ENCODE results near the gene UPF3A. TPM values are rescaled to one million over a fixed set of nuclear protein-coding genes. Genes with fewer than 3 reads are reported as not detected.

UPF3A gene
- total RNA-seq, 1 experiment from 2014 or later, result 41.1 TPM

DNA sequence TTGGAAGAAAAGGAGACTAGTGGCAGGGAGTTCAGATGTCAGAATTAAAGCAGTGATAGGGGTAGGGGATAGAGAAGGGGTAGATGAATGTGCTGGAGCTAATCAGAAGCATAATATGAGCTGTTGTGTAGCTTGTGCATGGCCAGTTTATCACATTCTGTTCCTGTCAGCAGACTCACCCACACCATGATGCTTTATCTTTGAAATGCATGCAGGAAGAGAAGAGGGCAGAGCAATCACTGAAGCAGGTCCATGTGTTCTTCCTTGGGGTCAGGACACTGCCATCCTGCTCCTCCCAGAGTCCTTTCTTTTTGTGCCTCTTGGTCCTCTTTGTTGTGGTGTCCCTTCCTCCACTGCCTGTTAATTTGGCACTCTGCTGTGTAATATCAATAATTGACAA, 38.7 kb downstream of the UPF3A start:
- no peak overlapping the region for H2AFZ ChIP-seq (ENCODE audit: low read length)
- H3K27ac ChIP-seq (ENCODE audit: low read length), result no peak overlapping the region
- H4K20me1 ChIP-seq (ENCODE audit: insufficient read depth, low read depth, low read length), result peaks cover 79% of the 10 kb centered on the region
- peaks cover 85% of the 10 kb centered on the region for H3K79me2 ChIP-seq (ENCODE audit: low read length)
- H3K27me3 ChIP-seq (ENCODE audit: low read length), result no peaks in the 10 kb centered on the region
- H3K9ac ChIP-seq (ENCODE audit: low read length), result no peak overlapping the region
- H3K36me3 ChIP-seq (ENCODE audit: insufficient read depth, low read length), result peaks cover 61% of the 10 kb centered on the region
- H3K9me2 ChIP-seq (replicated peaks; ENCODE audit: insufficient read depth, low read length), result no peaks in the 10 kb centered on the region
- H3K9me3 ChIP-seq (ENCODE audit: low read length), result no peaks in the 10 kb centered on the region
- peaks cover 33% of the 10 kb centered on the region for H3K4me1 ChIP-seq (ENCODE audit: low read length)
- H3K4me2 ChIP-seq (ENCODE audit: low read depth, low read length, poor library complexity, severe bottlenecking), result no peak overlapping the region
- DNase-seq, result no peak
- no peak overlapping the region for H3K4me3 ChIP-seq (ENCODE audit: low read length)

DNA sequence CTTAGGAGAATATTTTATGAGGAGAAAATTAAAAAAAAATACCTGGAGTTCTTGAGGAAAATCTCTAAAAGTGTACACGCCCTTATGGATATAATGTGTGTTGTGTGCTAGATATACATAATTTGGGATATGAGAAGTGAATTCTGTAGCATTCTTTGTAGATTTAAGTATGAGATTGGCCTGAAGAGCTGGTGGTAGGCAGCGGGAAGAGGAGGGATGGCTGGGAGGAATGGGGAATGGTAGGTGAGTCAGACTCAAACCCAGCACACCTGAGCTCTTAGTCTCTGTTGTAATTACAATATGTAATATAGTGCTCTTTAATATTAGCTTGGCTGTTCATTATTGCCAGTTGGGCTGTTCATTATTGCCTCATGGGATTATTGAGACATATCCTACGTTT, 39.9 kb downstream of the UPF3A start:
- no peak overlapping the region for H3K9ac ChIP-seq (ENCODE audit: low read length)
- peaks cover 73% of the 10 kb centered on the region for H3K36me3 ChIP-seq (ENCODE audit: insufficient read depth, low read length)
- no peaks in the 10 kb centered on the region for H3K9me3 ChIP-seq (ENCODE audit: low read length)
- H3K4me1 ChIP-seq (ENCODE audit: low read length), result peaks cover 21% of the 10 kb centered on the region
- H3K79me2 ChIP-seq (ENCODE audit: low read length), result peaks cover 80% of the 10 kb centered on the region
- no peak overlapping the region for H3K4me3 ChIP-seq (ENCODE audit: low read length)
- H3K27me3 ChIP-seq (ENCODE audit: low read length), result no peaks in the 10 kb centered on the region
- peaks cover 79% of the 10 kb centered on the region for H4K20me1 ChIP-seq (ENCODE audit: insufficient read depth, low read depth, low read length)
- H2AFZ ChIP-seq (ENCODE audit: low read length), result no peak overlapping the region
- no peaks in the 10 kb centered on the region for H3K9me2 ChIP-seq (replicated peaks; ENCODE audit: insufficient read depth, low read length)
- DNase-seq, result no peak
- no peak overlapping the region for H3K27ac ChIP-seq (ENCODE audit: low read length)
- H3K4me2 ChIP-seq (ENCODE audit: low read depth, low read length, poor library complexity, severe bottlenecking), result no peak overlapping the region

DNA sequence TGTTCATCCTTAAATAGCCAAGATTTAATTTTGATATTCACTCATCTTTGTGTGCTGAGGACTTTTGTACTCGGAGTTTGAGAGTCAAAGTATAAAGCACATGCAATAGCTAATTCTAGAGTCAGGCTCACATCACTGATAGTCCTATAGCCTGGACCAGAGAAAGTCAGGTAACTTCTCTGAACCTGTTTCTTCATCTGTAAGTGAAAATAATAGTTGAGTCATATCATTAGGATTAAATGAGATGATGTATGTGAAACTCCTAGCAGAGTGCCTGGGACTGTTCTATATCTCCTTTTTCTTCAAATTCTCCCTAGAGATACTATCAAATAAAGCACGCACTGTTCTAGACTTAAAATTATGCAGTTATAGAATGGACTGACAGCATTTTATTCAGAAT, 41.9 kb downstream of the UPF3A start:
- no peak overlapping the region for H3K4me3 ChIP-seq (ENCODE audit: low read length)
- peaks cover 64% of the 10 kb centered on the region for H3K79me2 ChIP-seq (ENCODE audit: low read length)
- no peaks in the 10 kb centered on the region for H3K9me3 ChIP-seq (ENCODE audit: low read length)
- H3K27ac ChIP-seq (ENCODE audit: low read length), result no peak overlapping the region
- no peaks in the 10 kb centered on the region for H3K9me2 ChIP-seq (replicated peaks; ENCODE audit: insufficient read depth, low read length)
- no peak overlapping the region for H2AFZ ChIP-seq (ENCODE audit: low read length)
- peaks cover 67% of the 10 kb centered on the region for H4K20me1 ChIP-seq (ENCODE audit: insufficient read depth, low read depth, low read length)
- H3K36me3 ChIP-seq (ENCODE audit: insufficient read depth, low read length), result peaks cover 83% of the 10 kb centered on the region
- H3K4me2 ChIP-seq (ENCODE audit: low read depth, low read length, poor library complexity, severe bottlenecking), result no peak overlapping the region
- H3K9ac ChIP-seq (ENCODE audit: low read length), result no peak overlapping the region
- no peak for DNase-seq
- no peaks in the 10 kb centered on the region for H3K27me3 ChIP-seq (ENCODE audit: low read length)
- H3K4me1 ChIP-seq (ENCODE audit: low read length), result peaks cover 2% of the 10 kb centered on the region

DNA sequence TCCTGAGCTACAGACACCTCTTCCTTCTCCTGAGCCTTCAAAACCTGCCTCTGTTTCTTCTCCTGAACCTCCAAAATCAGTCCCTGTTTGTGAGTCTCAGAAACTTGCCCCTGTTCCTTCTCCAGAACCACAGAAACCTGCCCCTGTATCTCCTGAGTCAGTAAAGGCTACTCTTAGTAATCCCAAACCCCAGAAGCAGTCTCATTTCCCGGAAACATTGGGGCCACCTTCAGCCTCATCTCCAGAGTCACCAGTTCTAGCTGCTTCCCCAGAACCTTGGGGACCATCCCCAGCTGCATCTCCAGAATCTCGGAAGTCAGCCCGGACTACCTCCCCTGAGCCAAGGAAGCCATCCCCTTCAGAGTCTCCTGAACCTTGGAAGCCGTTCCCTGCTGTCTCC, 42.9 kb downstream of the UPF3A start:
- no peak for DNase-seq
- no peak overlapping the region for H2AFZ ChIP-seq (ENCODE audit: low read length)
- no peak overlapping the region for H3K9ac ChIP-seq (ENCODE audit: low read length)
- no peak overlapping the region for H3K4me2 ChIP-seq (ENCODE audit: low read depth, low read length, poor library complexity, severe bottlenecking)
- no peaks in the 10 kb centered on the region for H3K27me3 ChIP-seq (ENCODE audit: low read length)
- no peaks in the 10 kb centered on the region for H3K9me2 ChIP-seq (replicated peaks; ENCODE audit: insufficient read depth, low read length)
- H3K4me1 ChIP-seq (ENCODE audit: low read length), result no peaks in the 10 kb centered on the region; the same call in 1 of the 2 replicates
- peaks cover 59% of the 10 kb centered on the region for H4K20me1 ChIP-seq (ENCODE audit: insufficient read depth, low read depth, low read length)
- H3K79me2 ChIP-seq (ENCODE audit: low read length), result peaks cover 54% of the 10 kb centered on the region
- H3K27ac ChIP-seq (ENCODE audit: low read length), result no peak overlapping the region
- H3K9me3 ChIP-seq (ENCODE audit: low read length), result no peaks in the 10 kb centered on the region
- peaks cover 81% of the 10 kb centered on the region for H3K36me3 ChIP-seq (ENCODE audit: insufficient read depth, low read length)
- no peak overlapping the region for H3K4me3 ChIP-seq (ENCODE audit: low read length)

- no peaks in the 10 kb centered on the region for H3K9me2 ChIP-seq (replicated peaks; ENCODE audit: insufficient read depth, low read length)
- H3K27me3 ChIP-seq (ENCODE audit: low read length), result no peaks in the 10 kb centered on the region
- no peak overlapping the region for H3K27ac ChIP-seq (ENCODE audit: low read length)
- H3K4me2 ChIP-seq (ENCODE audit: low read depth, low read length, poor library complexity, severe bottlenecking), result no peak overlapping the region
- H3K36me3 ChIP-seq (ENCODE audit: insufficient read depth, low read length), result peaks cover 70% of the 10 kb centered on the region
- no peaks in the 10 kb centered on the region for H3K4me1 ChIP-seq (ENCODE audit: low read length)
- no peak overlapping the region for H2AFZ ChIP-seq (ENCODE audit: low read length)
- no peak overlapping the region for H3K4me3 ChIP-seq (ENCODE audit: low read length)
- no peak overlapping the region for H3K9ac ChIP-seq (ENCODE audit: low read length)
- peaks cover 43% of the 10 kb centered on the region for H3K79me2 ChIP-seq (ENCODE audit: low read length)
- DNase-seq, result no peak
- no peaks in the 10 kb centered on the region for H3K9me3 ChIP-seq (ENCODE audit: low read length)
- H4K20me1 ChIP-seq (ENCODE audit: insufficient read depth, low read depth, low read length), result peaks cover 48% of the 10 kb centered on the region
These were observed 44.3 kb downstream of the UPF3A start for GRCh38 chr13:114325729-114326128.

DNA sequence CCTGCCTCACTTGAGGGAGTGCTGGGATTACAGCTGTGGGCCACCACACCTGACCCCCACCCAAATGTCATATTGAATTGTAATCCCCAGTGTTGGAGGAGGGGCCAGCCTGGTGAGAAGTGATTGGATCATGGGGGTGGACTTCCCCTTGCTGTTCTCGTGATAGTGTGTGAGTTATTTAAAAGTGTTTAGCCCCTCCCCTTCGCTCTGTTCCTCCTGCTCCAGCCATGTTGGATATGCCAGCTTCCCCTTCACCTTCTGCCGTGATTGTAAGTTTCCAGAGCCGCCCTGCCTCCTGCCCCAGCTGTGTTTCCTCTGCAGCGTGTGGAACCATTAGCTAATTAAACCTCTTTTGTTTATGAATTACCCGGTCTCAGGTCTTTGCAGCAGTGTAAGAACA, 46.6 kb downstream of the UPF3A start:
- no peak overlapping the region for H3K4me2 ChIP-seq (ENCODE audit: low read depth, low read length, poor library complexity, severe bottlenecking)
- H3K4me3 ChIP-seq (ENCODE audit: low read length), result no peak overlapping the region
- peaks cover 25% of the 10 kb centered on the region; the same call in 1 of the 2 replicates for H3K79me2 ChIP-seq (ENCODE audit: low read length)
- DNase-seq, result no peak
- H3K36me3 ChIP-seq (ENCODE audit: insufficient read depth, low read length), result peaks cover 50% of the 10 kb centered on the region; the same call in 1 of the 2 replicates
- no peaks in the 10 kb centered on the region for H3K27me3 ChIP-seq (ENCODE audit: low read length)
- peaks cover 35% of the 10 kb centered on the region for H4K20me1 ChIP-seq (ENCODE audit: insufficient read depth, low read depth, low read length)
- no peaks in the 10 kb centered on the region for H3K9me2 ChIP-seq (replicated peaks; ENCODE audit: insufficient read depth, low read length)
- no peaks in the 10 kb centered on the region for H3K9me3 ChIP-seq (ENCODE audit: low read length)
- no peak overlapping the region for H2AFZ ChIP-seq (ENCODE audit: low read length)
- H3K9ac ChIP-seq (ENCODE audit: low read length), result no peak overlapping the region
- H3K4me1 ChIP-seq (ENCODE audit: low read length), result peaks cover 16% of the 10 kb centered on the region
- H3K27ac ChIP-seq (ENCODE audit: low read length), result no peak overlapping the region

GRCh38 chr13:114328595-114328994, 47.2 kb downstream of the UPF3A start:
- DNase-seq, result no peak
- H3K9ac ChIP-seq (ENCODE audit: low read length), result no peak overlapping the region
- H3K9me3 ChIP-seq (ENCODE audit: low read length), result no peaks in the 10 kb centered on the region
- no peaks in the 10 kb centered on the region for H3K27me3 ChIP-seq (ENCODE audit: low read length)
- H3K9me2 ChIP-seq (replicated peaks; ENCODE audit: insufficient read depth, low read length), result no peaks in the 10 kb centered on the region
- H4K20me1 ChIP-seq (ENCODE audit: insufficient read depth, low read depth, low read length), result peaks cover 32% of the 10 kb centered on the region
- H3K4me3 ChIP-seq (ENCODE audit: low read length), result no peak overlapping the region
- no peak overlapping the region for H2AFZ ChIP-seq (ENCODE audit: low read length)
- no peak overlapping the region for H3K4me2 ChIP-seq (ENCODE audit: low read depth, low read length, poor library complexity, severe bottlenecking)
- H3K4me1 ChIP-seq (ENCODE audit: low read length), result peaks cover 21% of the 10 kb centered on the region
- peaks cover 45% of the 10 kb centered on the region; the same call in 1 of the 2 replicates for H3K36me3 ChIP-seq (ENCODE audit: insufficient read depth, low read length)
- H3K79me2 ChIP-seq (ENCODE audit: low read length), result peaks cover 20% of the 10 kb centered on the region; the same call in 1 of the 2 replicates
- no peak overlapping the region for H3K27ac ChIP-seq (ENCODE audit: low read length)

GRCh38 chr13:114330086-114330485, 48.7 kb downstream of the UPF3A start:
- Histone ChIP-seq H3K9me3 (ENCODE audit: low read length) (no peaks in the 10 kb centered on the region), H3K9ac (ENCODE audit: low read length) (no peak overlapping the region), H3K4me2 (ENCODE audit: low read depth, low read length, poor library complexity, severe bottlenecking) (no peak overlapping the region)

More at GRCh38 chr13:114330086-114330485, 48.7 kb downstream of the UPF3A start:
- H4K20me1 ChIP-seq (ENCODE audit: insufficient read depth, low read depth, low read length), result peaks cover 18% of the 10 kb centered on the region
- no peak for DNase-seq
- peaks cover 30% of the 10 kb centered on the region; the same call in 1 of the 2 replicates for H3K36me3 ChIP-seq (ENCODE audit: insufficient read depth, low read length)
- H3K27me3 ChIP-seq (ENCODE audit: low read length), result no peaks in the 10 kb centered on the region
- H3K4me3 ChIP-seq (ENCODE audit: low read length), result no peak overlapping the region
- H3K4me1 ChIP-seq (ENCODE audit: low read length), result peaks cover 35% of the 10 kb centered on the region
- H3K27ac ChIP-seq (ENCODE audit: low read length), result no peak overlapping the region
- no peaks in the 10 kb centered on the region for H3K9me2 ChIP-seq (replicated peaks; ENCODE audit: insufficient read depth, low read length)
- H3K79me2 ChIP-seq (ENCODE audit: low read length), result peaks cover 11% of the 10 kb centered on the region; the same call in 1 of the 2 replicates
- no peak overlapping the region for H2AFZ ChIP-seq (ENCODE audit: low read length)
